Natural killer cell (primary cell): ENCODE data around the gene SMIM43. TPM values are rescaled to one million over a fixed set of nuclear protein-coding genes. Genes with fewer than 3 reads are reported as not detected.

Experiments
- ATAC-seq, 3 donors: fragments of 150-1000 bp in 2 of 3; fragments of 200-7000 bp in 1 of 3; cut with Tn5 transposase; 1 replicate in 1 of 3; 2 replicates in 2 of 3; pipeline ENCODE4 v1.10.0; 2021; ENCODE audit warnings: mild to moderate bottlenecking in 2 of 3, moderate library complexity in 2 of 3
- DNase-seq, 2 donors: peaks; one replicate each; pipeline versions ENCODE4 v3.0.0 to v3.0.0-alpha.2; 2013 to 2021; ENCODE audit warnings: mixed read lengths in 1 of 2
- H3K27ac ChIP-seq: one replicate; pipeline ENCODE4 v1.5.1; 2013; ENCODE audit warnings: mild to moderate bottlenecking, low read length
- H3K27me3 ChIP-seq: one replicate; pipeline ENCODE4 v1.6.1; 2013; ENCODE audit warnings: low read length; ENCODE audit not compliant: control insufficient read depth, insufficient read depth
- H3K36me3 ChIP-seq: one replicate; pipeline ENCODE4 v1.6.1; 2013; ENCODE audit warnings: low read length; ENCODE audit not compliant: control insufficient read depth, insufficient read depth
- H3K4me1 ChIP-seq: one replicate; pipeline ENCODE4 v1.6.1; 2013; ENCODE audit warnings: low read length; ENCODE audit not compliant: control insufficient read depth, insufficient read depth
- H3K4me3 ChIP-seq: one replicate; pipeline ENCODE4 v1.5.1; 2013; ENCODE audit warnings: low read length
- H3K9me3 ChIP-seq: one replicate; pipeline ENCODE4 v1.6.1; 2013; ENCODE audit warnings: low read length; ENCODE audit not compliant: control insufficient read depth, insufficient read depth
- H3K27ac Mint-ChIP-seq, 2 donors: one replicate each; pipeline ENCODE4 v1.8.0; 2022; ENCODE audit warnings: mild to moderate bottlenecking in 2 of 2, mixed read lengths in 2 of 2, moderate library complexity in 1 of 2
- H3K27me3 Mint-ChIP-seq, 2 donors: one replicate each; pipeline ENCODE4 v1.8.0; 2022; ENCODE audit warnings: low read depth in 2 of 2, mixed read lengths in 2 of 2
- H3K36me3 Mint-ChIP-seq: one replicate; pipeline ENCODE4 v1.8.0; 2022; ENCODE audit warnings: mixed read lengths
- H3K4me1 Mint-ChIP-seq, 2 donors: one replicate each; pipeline ENCODE4 v1.8.0; 2022; ENCODE audit warnings: mixed read lengths in 2 of 2
- H3K4me3 Mint-ChIP-seq: one replicate; pipeline ENCODE4 v1.8.0; 2022; ENCODE audit warnings: mild to moderate bottlenecking, moderate library complexity, mixed read lengths
- H3K9me3 Mint-ChIP-seq, 2 donors: one replicate each; pipeline ENCODE4 v1.8.0; 2022; ENCODE audit warnings: mixed read lengths in 2 of 2
- CTCF ChIP-seq: fragments of 200-600 bp; IDR thresholded peaks from one replicate; pipeline ENCODE4 v1.8.0; 2022; ENCODE audit warnings: antibody characterized with exemption
- WGBS: methylation state at CpG from one replicate; pipeline ENCODE4 v1.1.7; 2013; ENCODE audit warnings: missing lambda C conversion rate; ENCODE audit not compliant: insufficient coverage; 5-methylcytosine and 5-hydroxymethylcytosine counted together
- intact Hi-C: fragments of 100-400 bp; cut with micrococcal nuclease; formaldehyde crosslinking; loops from one replicate; pipeline ENCODE4 v1.14.2; 2022
- total RNA-seq, 4 donors: library from RNA; stranded (reverse); fragments of 120-200 nt in 1 of 4; gene quantifications; one replicate each; pipeline versions ENCODE4 v1.2.3 to v1.2.4, GENCODE V29; 2013 to 2022

The SMIM43 gene
- total RNA-seq, 3 donors from 2014 or later (not counting 1 experiment from before 2014, with no cell fraction given): not detected

GRCh38 chr4:121767166-121767565 lies 2.2 kb upstream of the SMIM43 start:
- intact Hi-C loops: no loop called here
- Histone ChIP-seq H3K4me3 (no peak overlapping the region), H3K27ac (no peak overlapping the region), H3K9me3 (no peaks in the 10 kb centered on the region), H3K27me3 (peaks cover 17% of the 10 kb centered on the region), H3K36me3 (no peaks in the 10 kb centered on the region), H3K4me1 (no peaks in the 10 kb centered on the region)
- TF ChIP-seq CTCF: no peak
- 89% methylated on average over 2 of the region's 4 CpGs for WGBS
- Mint-ChIP-seq H3K27me3 (peaks cover 54 to 82% of the 10 kb centered on the region in 2 donors), H3K4me1 (no peaks in the 10 kb centered on the region), H3K27ac (no peak overlapping the region), H3K4me3 (no peak overlapping the region), H3K36me3 (no peaks in the 10 kb centered on the region), H3K9me3 (no peaks in the 10 kb centered on the region)
- ATAC-seq (no peak), DNase-seq (no peak)

- H3K27ac ChIP-seq: no peak overlapping the region
- ATAC-seq: no peak
- no peaks in the 10 kb centered on the region for H3K36me3 ChIP-seq
- no peak overlapping the region for H3K4me3 ChIP-seq
- DNase-seq: no peak
- peaks cover 17% of the 10 kb centered on the region for H3K27me3 ChIP-seq
- Mint-ChIP-seq H3K4me1 (no peaks in the 10 kb centered on the region), H3K36me3 (no peaks in the 10 kb centered on the region), H3K27ac (no peak overlapping the region), H3K4me3 (no peak overlapping the region), H3K9me3 (no peaks in the 10 kb centered on the region), H3K27me3 (peaks cover 54 to 87% of the 10 kb centered on the region in 2 donors)
- intact Hi-C loops: no loop called here
- no peaks in the 10 kb centered on the region for H3K4me1 ChIP-seq
- no peaks in the 10 kb centered on the region for H3K9me3 ChIP-seq
- 90% methylated on average over 9 of the region's 9 CpGs for WGBS
- TF ChIP-seq CTCF: no peak
These were observed 1.1 kb upstream of the SMIM43 start for GRCh38 chr4:121765971-121766538.

GRCh38 chr4:121765368-121765705 lies 373 bp upstream of the SMIM43 start:
- Mint-ChIP-seq H3K36me3 (no peaks in the 10 kb centered on the region), H3K27ac (no peak overlapping the region), H3K27me3 (peaks cover 49 to 83% of the 10 kb centered on the region in 2 donors), H3K4me3 (no peak overlapping the region), H3K4me1 (no peaks in the 10 kb centered on the region), H3K9me3 (no peaks in the 10 kb centered on the region)
- H3K4me3 ChIP-seq: no peak overlapping the region
- no peak for DNase-seq
- ATAC-seq: no peak
- H3K36me3 ChIP-seq: no peaks in the 10 kb centered on the region
- peaks cover 20% of the 10 kb centered on the region for H3K27me3 ChIP-seq
- 29% methylated on average over 11 of the region's 16 CpGs for WGBS
- intact Hi-C loops: no loop called here
- no peak overlapping the region for H3K27ac ChIP-seq
- no peak for TF ChIP-seq CTCF
- no peaks in the 10 kb centered on the region for H3K9me3 ChIP-seq
- H3K4me1 ChIP-seq: no peaks in the 10 kb centered on the region

GRCh38 chr4:121764303-121764701 lies 662 bp downstream of the SMIM43 start:
- Mint-ChIP-seq H3K36me3 (no peaks in the 10 kb centered on the region), H3K4me1 (no peaks in the 10 kb centered on the region), H3K27me3 (peaks cover 51 to 86% of the 10 kb centered on the region in 2 donors), H3K4me3 (no peak overlapping the region), H3K9me3 (no peaks in the 10 kb centered on the region), H3K27ac (no peak overlapping the region)
- H3K9me3 ChIP-seq: no peaks in the 10 kb centered on the region
- TF ChIP-seq CTCF: no peak
- intact Hi-C loops: no loop called here
- no peaks in the 10 kb centered on the region for H3K4me1 ChIP-seq
- no peak for ATAC-seq
- H3K27me3 ChIP-seq: peaks cover 22% of the 10 kb centered on the region
- no peak for DNase-seq
- H3K36me3 ChIP-seq: no peaks in the 10 kb centered on the region
- H3K4me3 ChIP-seq: no peak overlapping the region
- 18% methylated on average over 14 of the region's 14 CpGs for WGBS
- H3K27ac ChIP-seq: no peak overlapping the region
